ENCODE data around the gene IL1RAPL2.

IL1RAPL2 gene

GRCh38 chrX:105273326-105273725 lies 707.3 kb downstream of the IL1RAPL2 start:
- no peak overlapping the region for H3K4me3 ChIP-seq (ENCODE audit: low read length)
- H3K4me1 ChIP-seq (ENCODE audit: insufficient read depth, low read length), result no peaks in the 10 kb centered on the region
- no peaks in the 10 kb centered on the region for H3K36me3 ChIP-seq (ENCODE audit: insufficient read depth, low read length)
- H3K27ac ChIP-seq (ENCODE audit: low read depth, low read length), result no peak overlapping the region
- no peak overlapping the region for H3K9ac ChIP-seq (ENCODE audit: low read depth, low read length)
- H3K27me3 ChIP-seq (ENCODE audit: insufficient read depth, low read length), result no peaks in the 10 kb centered on the region
- no peaks in the 10 kb centered on the region for H3K9me3 ChIP-seq (ENCODE audit: insufficient read depth, low read depth, low read length)
- 97% methylated on average over 1 of the region's 1 CpG for WGBS

- no peak overlapping the region for H3K27ac ChIP-seq (ENCODE audit: low read depth, low read length)
- WGBS, result 96% methylated on average over 2 of the region's 2 CpGs
These were observed 708.1 kb downstream of the IL1RAPL2 start for GRCh38 chrX:105274091-105274490.

GRCh38 chrX:105277132-105277531 lies 711.1 kb downstream of the IL1RAPL2 start:
- no peaks in the 10 kb centered on the region for H3K9me3 ChIP-seq (ENCODE audit: insufficient read depth, low read depth, low read length)
- no peak overlapping the region for H3K4me3 ChIP-seq (ENCODE audit: low read length)
- WGBS, result 87% methylated on average over 1 of the region's 1 CpG
- H3K9ac ChIP-seq (ENCODE audit: low read depth, low read length), result no peak overlapping the region
- no peaks in the 10 kb centered on the region for H3K27me3 ChIP-seq (ENCODE audit: insufficient read depth, low read length)
- H3K4me1 ChIP-seq (ENCODE audit: insufficient read depth, low read length), result no peaks in the 10 kb centered on the region
- no peaks in the 10 kb centered on the region for H3K36me3 ChIP-seq (ENCODE audit: insufficient read depth, low read length)
- H3K27ac ChIP-seq (ENCODE audit: low read depth, low read length), result no peak overlapping the region

More at GRCh38 chrX:105274091-105274490, 708.1 kb downstream of the IL1RAPL2 start:
- Histone ChIP-seq H3K27me3 (ENCODE audit: insufficient read depth, low read length) (no peaks in the 10 kb centered on the region), H3K9ac (ENCODE audit: low read depth, low read length) (no peak overlapping the region), H3K4me1 (ENCODE audit: insufficient read depth, low read length) (no peaks in the 10 kb centered on the region), H3K4me3 (ENCODE audit: low read length) (no peak overlapping the region), H3K9me3 (ENCODE audit: insufficient read depth, low read depth, low read length) (no peaks in the 10 kb centered on the region), H3K36me3 (ENCODE audit: insufficient read depth, low read length) (no peaks in the 10 kb centered on the region)

GRCh38 chrX:105282077-105282476 lies 716.1 kb downstream of the IL1RAPL2 start:
- Histone ChIP-seq H3K9me3 (ENCODE audit: insufficient read depth, low read depth, low read length) (no peaks in the 10 kb centered on the region), H3K4me1 (ENCODE audit: insufficient read depth, low read length) (no peaks in the 10 kb centered on the region), H3K27ac (ENCODE audit: low read depth, low read length) (no peak overlapping the region), H3K27me3 (ENCODE audit: insufficient read depth, low read length) (no peaks in the 10 kb centered on the region), H3K36me3 (ENCODE audit: insufficient read depth, low read length) (no peaks in the 10 kb centered on the region), H3K4me3 (ENCODE audit: low read length) (no peak overlapping the region), H3K9ac (ENCODE audit: low read depth, low read length) (no peak overlapping the region)
- 92% methylated on average over 1 of the region's 1 CpG for WGBS

GRCh38 chrX:105297041-105297440 lies 731.0 kb downstream of the IL1RAPL2 start:
- 93% methylated on average over 1 of the region's 3 CpGs for WGBS
- Histone ChIP-seq H3K4me3 (ENCODE audit: low read length) (no peak overlapping the region), H3K9ac (ENCODE audit: low read depth, low read length) (no peak overlapping the region), H3K9me3 (ENCODE audit: insufficient read depth, low read depth, low read length) (no peaks in the 10 kb centered on the region), H3K4me1 (ENCODE audit: insufficient read depth, low read length) (peaks cover 15% of the 10 kb centered on the region), H3K27me3 (ENCODE audit: insufficient read depth, low read length) (no peaks in the 10 kb centered on the region), H3K27ac (ENCODE audit: low read depth, low read length) (no peak overlapping the region), H3K36me3 (ENCODE audit: insufficient read depth, low read length) (no peaks in the 10 kb centered on the region)

- H3K4me1 ChIP-seq (ENCODE audit: insufficient read depth, low read length), result peaks cover 15% of the 10 kb centered on the region
- 20% methylated on average over 1 of the region's 1 CpG for WGBS
- H3K9me3 ChIP-seq (ENCODE audit: insufficient read depth, low read depth, low read length), result no peaks in the 10 kb centered on the region
- no peaks in the 10 kb centered on the region for H3K27me3 ChIP-seq (ENCODE audit: insufficient read depth, low read length)
- H3K4me3 ChIP-seq (ENCODE audit: low read length), result no peak overlapping the region
- peak overlapping the region; percentile 75; the same call in 1 of the 2 replicates for H3K27ac ChIP-seq (ENCODE audit: low read depth, low read length)
- H3K36me3 ChIP-seq (ENCODE audit: insufficient read depth, low read length), result no peaks in the 10 kb centered on the region
- H3K9ac ChIP-seq (ENCODE audit: low read depth, low read length), result no peak overlapping the region
These were observed 733.3 kb downstream of the IL1RAPL2 start for GRCh38 chrX:105299286-105299685.

GRCh38 chrX:105302246-105302645 lies 736.2 kb downstream of the IL1RAPL2 start:
- Histone ChIP-seq H3K4me1 (ENCODE audit: insufficient read depth, low read length) (peaks cover 15% of the 10 kb centered on the region), H3K9ac (ENCODE audit: low read depth, low read length) (no peak overlapping the region), H3K9me3 (ENCODE audit: insufficient read depth, low read depth, low read length) (no peaks in the 10 kb centered on the region), H3K27me3 (ENCODE audit: insufficient read depth, low read length) (no peaks in the 10 kb centered on the region), H3K4me3 (ENCODE audit: low read length) (no peak overlapping the region), H3K36me3 (ENCODE audit: insufficient read depth, low read length) (no peaks in the 10 kb centered on the region), H3K27ac (ENCODE audit: low read depth, low read length) (no peak overlapping the region)
- 100% methylated on average over 1 of the region's 1 CpG for WGBS

- H3K9me3 ChIP-seq (ENCODE audit: insufficient read depth, low read depth, low read length), result no peaks in the 10 kb centered on the region
- H3K27ac ChIP-seq (ENCODE audit: low read depth, low read length), result no peak overlapping the region
- H3K4me3 ChIP-seq (ENCODE audit: low read length), result no peak overlapping the region
- 72% methylated on average over 1 of the region's 1 CpG for WGBS
- H3K27me3 ChIP-seq (ENCODE audit: insufficient read depth, low read length), result no peaks in the 10 kb centered on the region
- H3K36me3 ChIP-seq (ENCODE audit: insufficient read depth, low read length), result no peaks in the 10 kb centered on the region
- no peak overlapping the region for H3K9ac ChIP-seq (ENCODE audit: low read depth, low read length)
- no peaks in the 10 kb centered on the region for H3K4me1 ChIP-seq (ENCODE audit: insufficient read depth, low read length)
These were observed 741.8 kb downstream of the IL1RAPL2 start for GRCh38 chrX:105307762-105308161.

GRCh38 chrX:105313596-105313995 lies 747.6 kb downstream of the IL1RAPL2 start:
- Histone ChIP-seq H3K9ac (ENCODE audit: low read depth, low read length) (no peak overlapping the region), H3K4me3 (ENCODE audit: low read length) (no peak overlapping the region), H3K36me3 (ENCODE audit: insufficient read depth, low read length) (no peaks in the 10 kb centered on the region), H3K4me1 (ENCODE audit: insufficient read depth, low read length) (no peaks in the 10 kb centered on the region), H3K27ac (ENCODE audit: low read depth, low read length) (no peak overlapping the region), H3K9me3 (ENCODE audit: insufficient read depth, low read depth, low read length) (no peaks in the 10 kb centered on the region), H3K27me3 (ENCODE audit: insufficient read depth, low read length) (no peaks in the 10 kb centered on the region)
- no CpG with 5 or more reads among the region's 1 CpG for WGBS

GRCh38 chrX:105314458-105314857 lies 748.5 kb downstream of the IL1RAPL2 start:
- WGBS, result 90% methylated on average over 2 of the region's 2 CpGs
- Histone ChIP-seq H3K27ac (ENCODE audit: low read depth, low read length) (no peak overlapping the region), H3K4me1 (ENCODE audit: insufficient read depth, low read length) (no peaks in the 10 kb centered on the region), H3K36me3 (ENCODE audit: insufficient read depth, low read length) (no peaks in the 10 kb centered on the region), H3K9ac (ENCODE audit: low read depth, low read length) (no peak overlapping the region), H3K9me3 (ENCODE audit: insufficient read depth, low read depth, low read length) (no peaks in the 10 kb centered on the region), H3K27me3 (ENCODE audit: insufficient read depth, low read length) (no peaks in the 10 kb centered on the region), H3K4me3 (ENCODE audit: low read length) (no peak overlapping the region)

- Histone ChIP-seq H3K27ac (ENCODE audit: low read depth, low read length) (no peak overlapping the region), H3K9me3 (ENCODE audit: insufficient read depth, low read depth, low read length) (no peaks in the 10 kb centered on the region), H3K36me3 (ENCODE audit: insufficient read depth, low read length) (no peaks in the 10 kb centered on the region), H3K27me3 (ENCODE audit: insufficient read depth, low read length) (no peaks in the 10 kb centered on the region), H3K4me1 (ENCODE audit: insufficient read depth, low read length) (no peaks in the 10 kb centered on the region), H3K4me3 (ENCODE audit: low read length) (no peak overlapping the region), H3K9ac (ENCODE audit: low read depth, low read length) (no peak overlapping the region)
- WGBS, result no CpG with 5 or more reads among the region's 1 CpG
These were observed 749.2 kb downstream of the IL1RAPL2 start for GRCh38 chrX:105315248-105315647.

GRCh38 chrX:105317117-105317516 lies 751.1 kb downstream of the IL1RAPL2 start:
- Histone ChIP-seq H3K4me3 (ENCODE audit: low read length) (no peak overlapping the region), H3K9ac (ENCODE audit: low read depth, low read length) (no peak overlapping the region), H3K27me3 (ENCODE audit: insufficient read depth, low read length) (no peaks in the 10 kb centered on the region), H3K9me3 (ENCODE audit: insufficient read depth, low read depth, low read length) (no peaks in the 10 kb centered on the region), H3K27ac (ENCODE audit: low read depth, low read length) (no peak overlapping the region), H3K4me1 (ENCODE audit: insufficient read depth, low read length) (no peaks in the 10 kb centered on the region), H3K36me3 (ENCODE audit: insufficient read depth, low read length) (no peaks in the 10 kb centered on the region)
- WGBS, result 100% methylated on average over 1 of the region's 2 CpGs

Measured in HUES64 (cell line).